Neural progenitor cell (in vitro differentiated cells): ENCODE results near the gene USP15. TPM values are rescaled to one million over a fixed set of nuclear protein-coding genes. Genes with fewer than 3 reads are reported as not detected.

Source experiments
- DNase-seq: peaks from one replicate; pipeline ENCODE4 v3.0.0-alpha.2; 2016; ENCODE audit warnings: low spot score
- H2AFZ ChIP-seq: fragments of 200-600 bp; sonication (generic); replicated peaks from 2 replicates; pipeline ENCODE4 v1.6.1; 2016; ENCODE audit warnings: antibody characterized with exemption
- H3F3A ChIP-seq: fragments of 200-600 bp; sonication (generic); 2 replicates; pipeline ENCODE4 v1.6.1; 2016; ENCODE audit warnings: antibody characterized with exemption, low read depth
- H3K27ac ChIP-seq: fragments of 200-600 bp; sonication (generic); 2 replicates; pipeline ENCODE4 v1.5.1; 2016; ENCODE audit warnings: mild to moderate bottlenecking
- H3K27me3 ChIP-seq: fragments of 200-600 bp; sonication (generic); 2 replicates; pipeline ENCODE4 v1.6.1; 2016; ENCODE audit warnings: mild to moderate bottlenecking, moderate library complexity
- H3K36me3 ChIP-seq: fragments of 200-600 bp; sonication (generic); 2 replicates; pipeline ENCODE4 v1.5.1; 2016
- H3K4me1 ChIP-seq: fragments of 200-600 bp; sonication (generic); 2 replicates; pipeline ENCODE4 v1.6.1; 2016; ENCODE audit warnings: mixed run types
- H3K4me2 ChIP-seq: fragments of 200-600 bp; sonication (generic); 2 replicates; pipeline ENCODE4 v1.6.1; 2016
- H3K4me3 ChIP-seq: fragments of 200-600 bp; sonication (generic); 2 replicates; pipeline ENCODE4 v1.5.1; 2016
- H3K79me2 ChIP-seq: fragments of 200-600 bp; sonication (generic); 2 replicates; pipeline ENCODE4 v1.6.1; 2016; ENCODE audit warnings: low read depth
- H3K9ac ChIP-seq: fragments of 200-600 bp; sonication (generic); 2 replicates; pipeline ENCODE4 v1.6.1; 2016
- H3K9me3 ChIP-seq: fragments of 200-600 bp; sonication (generic); 2 replicates; pipeline ENCODE4 v1.5.1; 2016; ENCODE audit warnings: low read depth
- H4K20me1 ChIP-seq: fragments of 200-600 bp; sonication (generic); 2 replicates; pipeline ENCODE4 v1.6.1; 2016; ENCODE audit warnings: low read depth
- H3K27ac Mint-ChIP-seq: 3 replicates; pipeline ENCODE4 v1.8.0; 2021; ENCODE audit warnings: mixed read lengths
- H3K27me3 Mint-ChIP-seq: 2 replicates; pipeline ENCODE4 v1.8.0; 2022; ENCODE audit warnings: low read depth, mild to moderate bottlenecking, inconsistent platforms, moderate library complexity, mixed read lengths; ENCODE audit not compliant: insufficient read depth
- H3K36me3 Mint-ChIP-seq: 3 replicates; pipeline ENCODE4 v1.8.0; 2021; ENCODE audit warnings: mixed read lengths
- H3K4me1 Mint-ChIP-seq: 3 replicates; pipeline ENCODE4 v1.8.0; 2021; ENCODE audit warnings: mixed read lengths
- H3K4me3 Mint-ChIP-seq: 3 replicates; pipeline ENCODE4 v1.8.0; 2021; ENCODE audit warnings: mild to moderate bottlenecking, moderate library complexity, mixed read lengths
- H3K9me3 Mint-ChIP-seq: 3 replicates; pipeline ENCODE4 v1.8.0; 2020; ENCODE audit warnings: mixed read lengths
- EZH2 ChIP-seq: fragments of 200-600 bp; sonication (generic); IDR thresholded peaks from 2 replicates; pipeline ENCODE4 v1.6.1; 2017; ENCODE audit warnings: antibody characterized with exemption, mild to moderate bottlenecking, moderate library complexity
- EZH2phosphoT487 ChIP-seq: fragments of 200-600 bp; sonication (generic); IDR thresholded peaks from 2 replicates; pipeline ENCODE4 v1.6.1; 2017; ENCODE audit warnings: antibody characterized with exemption
- total RNA-seq: library from RNA; depleted of rRNA; stranded (reverse); fragments of >200 nt; gene quantifications from 2 replicates; pipeline ENCODE4 v1.2.3, GENCODE V29; 2015; ENCODE audit warnings: low replicate concordance
- TF ChIP-seq, protein P1 (sequence below): fragments of 200-600 bp; sonication (generic); IDR thresholded peaks from 2 replicates; pipeline ENCODE4 v1.5.1; 2017; ENCODE audit warnings: antibody characterized with exemption, mild to moderate bottlenecking

USP15 gene
- total RNA-seq, 1 donor from 2014 or later: 36.0 TPM

DNA sequence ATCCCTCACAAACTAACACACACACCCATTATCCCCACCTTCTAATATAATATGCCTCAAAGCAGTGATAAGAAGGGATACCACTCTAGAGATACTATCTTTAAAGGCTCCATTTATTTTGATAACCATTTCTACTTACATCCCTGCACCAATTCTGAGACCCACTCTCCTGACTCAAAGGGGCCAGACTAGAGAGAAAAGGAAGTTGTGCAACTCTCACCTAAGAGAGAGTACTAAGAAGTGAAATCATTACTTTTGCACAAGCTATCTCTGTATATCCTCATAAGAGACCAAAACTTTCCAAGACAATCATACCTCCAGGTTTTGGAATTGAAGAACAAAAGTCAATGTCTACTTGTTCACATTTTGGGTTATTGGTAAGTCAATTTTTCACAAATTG lies 45.4 kb upstream of the USP15 start:
- no peak overlapping the region for H2AFZ ChIP-seq
- Mint-ChIP-seq H3K27ac (no peak overlapping the region), H3K36me3 (no peaks in the 10 kb centered on the region), H3K4me3 (no peak overlapping the region), H3K4me1 (no peaks in the 10 kb centered on the region), H3K27me3 (peaks cover 3% of the 10 kb centered on the region), H3K9me3 (no peaks in the 10 kb centered on the region)
- no peaks in the 10 kb centered on the region for H3K4me1 ChIP-seq
- no peak overlapping the region for H3K27ac ChIP-seq
- DNase-seq: no peak
- no peaks in the 10 kb centered on the region for H3K79me2 ChIP-seq
- no peaks in the 10 kb centered on the region for H3K36me3 ChIP-seq
- no peaks in the 10 kb centered on the region for H4K20me1 ChIP-seq
- no peak overlapping the region for H3K4me2 ChIP-seq
- no peaks in the 10 kb centered on the region for H3K9me3 ChIP-seq
- no peak overlapping the region for H3K9ac ChIP-seq
- TF ChIP-seq, protein P1, sequence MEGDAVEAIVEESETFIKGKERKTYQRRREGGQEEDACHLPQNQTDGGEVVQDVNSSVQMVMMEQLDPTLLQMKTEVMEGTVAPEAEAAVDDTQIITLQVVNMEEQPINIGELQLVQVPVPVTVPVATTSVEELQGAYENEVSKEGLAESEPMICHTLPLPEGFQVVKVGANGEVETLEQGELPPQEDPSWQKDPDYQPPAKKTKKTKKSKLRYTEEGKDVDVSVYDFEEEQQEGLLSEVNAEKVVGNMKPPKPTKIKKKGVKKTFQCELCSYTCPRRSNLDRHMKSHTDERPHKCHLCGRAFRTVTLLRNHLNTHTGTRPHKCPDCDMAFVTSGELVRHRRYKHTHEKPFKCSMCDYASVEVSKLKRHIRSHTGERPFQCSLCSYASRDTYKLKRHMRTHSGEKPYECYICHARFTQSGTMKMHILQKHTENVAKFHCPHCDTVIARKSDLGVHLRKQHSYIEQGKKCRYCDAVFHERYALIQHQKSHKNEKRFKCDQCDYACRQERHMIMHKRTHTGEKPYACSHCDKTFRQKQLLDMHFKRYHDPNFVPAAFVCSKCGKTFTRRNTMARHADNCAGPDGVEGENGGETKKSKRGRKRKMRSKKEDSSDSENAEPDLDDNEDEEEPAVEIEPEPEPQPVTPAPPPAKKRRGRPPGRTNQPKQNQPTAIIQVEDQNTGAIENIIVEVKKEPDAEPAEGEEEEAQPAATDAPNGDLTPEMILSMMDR: no peak
- TF ChIP-seq EZH2phosphoT487 (no peak), EZH2 (no peak)
- H3F3A ChIP-seq: no peaks in the 10 kb centered on the region
- no peak overlapping the region for H3K4me3 ChIP-seq
- H3K27me3 ChIP-seq: no peaks in the 10 kb centered on the region

DNA sequence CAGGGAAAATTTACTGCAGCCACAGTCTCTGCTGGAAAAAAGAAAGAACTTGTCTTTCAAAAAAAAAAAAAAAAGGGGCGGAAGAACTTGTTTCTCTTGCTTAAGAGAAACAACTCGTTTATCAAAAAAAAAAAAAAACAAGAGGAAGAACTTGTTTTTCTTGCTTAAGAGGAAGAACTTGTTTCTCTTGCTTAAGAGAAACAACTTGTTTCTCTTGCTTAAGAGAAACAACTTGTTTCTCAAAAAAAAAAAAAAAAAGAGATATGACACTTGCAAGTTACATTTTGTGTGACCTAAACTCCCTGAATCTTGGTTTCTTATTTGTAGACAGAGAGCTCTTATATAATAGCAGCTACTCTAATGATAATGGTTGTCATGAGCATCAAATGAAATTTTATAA lies 44.7 kb upstream of the USP15 start:
- Histone ChIP-seq H3F3A (no peaks in the 10 kb centered on the region), H4K20me1 (no peaks in the 10 kb centered on the region), H3K79me2 (no peaks in the 10 kb centered on the region), H3K27ac (no peak overlapping the region), H3K9ac (no peak overlapping the region), H3K36me3 (no peaks in the 10 kb centered on the region), H3K4me2 (no peak overlapping the region), H3K4me1 (no peaks in the 10 kb centered on the region), H3K9me3 (no peaks in the 10 kb centered on the region), H2AFZ (no peak overlapping the region), H3K27me3 (no peaks in the 10 kb centered on the region), H3K4me3 (no peak overlapping the region)
- Mint-ChIP-seq H3K4me1 (no peaks in the 10 kb centered on the region), H3K36me3 (no peaks in the 10 kb centered on the region), H3K9me3 (no peaks in the 10 kb centered on the region), H3K27ac (no peak overlapping the region), H3K4me3 (no peak overlapping the region), H3K27me3 (peaks cover 3% of the 10 kb centered on the region)
- TF ChIP-seq EZH2 (no peak), EZH2phosphoT487 (no peak)
- TF ChIP-seq, protein P1: no peak
- DNase-seq: no peak

DNA sequence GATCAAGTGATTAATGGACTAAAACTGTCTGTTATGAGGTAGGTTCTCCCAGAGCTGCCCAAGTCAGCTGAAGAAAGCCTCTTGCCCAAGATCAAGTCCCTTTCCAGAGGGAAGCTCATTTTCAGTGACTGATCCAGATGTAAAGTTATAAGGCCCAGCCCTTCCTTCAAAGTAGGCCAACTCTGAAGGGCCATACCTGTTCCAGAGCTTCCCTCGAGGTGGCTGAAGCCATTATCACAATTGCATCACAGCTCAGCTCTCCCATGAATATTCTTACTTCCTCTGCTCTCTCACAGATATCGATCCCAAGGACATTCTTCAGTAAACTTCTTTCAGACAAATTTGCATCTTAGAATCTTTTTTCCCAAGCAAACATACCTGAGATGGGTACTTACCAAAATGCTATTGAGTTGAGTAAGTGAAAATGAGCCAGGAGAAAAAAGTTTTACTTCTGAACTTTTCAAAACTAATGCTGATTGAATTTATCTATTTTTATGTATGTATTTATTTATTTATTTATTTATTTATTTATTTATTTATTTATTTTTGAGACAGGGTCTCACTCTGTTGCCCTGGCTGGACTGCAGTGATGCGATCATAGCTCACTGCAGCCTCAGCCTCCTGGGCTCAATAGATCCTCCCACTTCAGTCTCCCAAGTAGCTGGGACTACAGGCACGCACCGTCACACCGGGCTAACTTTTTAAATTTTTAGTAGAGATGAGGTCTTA lies 42.6 kb upstream of the USP15 start:
- Mint-ChIP-seq H3K27ac (no peak overlapping the region), H3K27me3 (no peaks in the 10 kb centered on the region), H3K36me3 (no peaks in the 10 kb centered on the region), H3K4me1 (no peaks in the 10 kb centered on the region), H3K4me3 (no peak overlapping the region), H3K9me3 (no peaks in the 10 kb centered on the region)
- Histone ChIP-seq H3K4me1 (no peaks in the 10 kb centered on the region), H3K4me2 (no peak overlapping the region), H3K27ac (no peak overlapping the region), H3K79me2 (no peaks in the 10 kb centered on the region), H3K9ac (no peak overlapping the region), H3K36me3 (no peaks in the 10 kb centered on the region), H3K27me3 (no peaks in the 10 kb centered on the region), H2AFZ (no peak overlapping the region), H3F3A (no peaks in the 10 kb centered on the region), H4K20me1 (no peaks in the 10 kb centered on the region), H3K4me3 (no peak overlapping the region), H3K9me3 (no peaks in the 10 kb centered on the region)
- no peak for DNase-seq
- no peak for TF ChIP-seq EZH2phosphoT487

DNA sequence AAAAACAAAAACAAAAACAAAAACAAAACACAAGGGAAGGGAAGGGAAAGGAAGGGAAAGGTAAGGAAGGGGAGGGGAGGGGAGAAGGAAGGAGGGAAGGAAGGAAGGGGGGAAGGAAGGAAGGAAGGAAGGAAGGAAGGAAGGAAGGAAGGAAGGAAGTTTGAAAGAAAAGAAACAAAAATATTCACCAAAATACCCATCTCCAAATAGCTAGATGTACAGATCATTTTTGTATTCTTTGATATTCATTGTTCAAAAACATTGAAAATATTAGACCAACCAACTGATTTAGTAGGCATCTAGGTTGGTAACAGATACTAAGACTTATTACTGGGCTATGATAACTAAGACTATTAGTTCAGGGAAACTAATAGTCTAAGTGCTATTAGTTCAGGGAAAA lies 39.1 kb upstream of the USP15 start:
- Histone ChIP-seq H3K4me3 (no peak overlapping the region), H2AFZ (no peak overlapping the region), H3K9ac (no peak overlapping the region), H3K4me2 (no peak overlapping the region), H3K9me3 (no peaks in the 10 kb centered on the region), H3K27ac (no peak overlapping the region), H3F3A (no peaks in the 10 kb centered on the region), H4K20me1 (no peaks in the 10 kb centered on the region), H3K4me1 (no peaks in the 10 kb centered on the region), H3K27me3 (no peaks in the 10 kb centered on the region), H3K79me2 (no peaks in the 10 kb centered on the region), H3K36me3 (no peaks in the 10 kb centered on the region)
- H3K9me3 Mint-ChIP-seq: no peaks in the 10 kb centered on the region
- no peaks in the 10 kb centered on the region for H3K4me1 Mint-ChIP-seq
- DNase-seq: no peak
- TF ChIP-seq EZH2phosphoT487 (no peak), EZH2 (no peak)
- TF ChIP-seq, protein P1: no peak
- no peak overlapping the region for H3K4me3 Mint-ChIP-seq
- H3K27ac Mint-ChIP-seq: no peak overlapping the region
- H3K27me3 Mint-ChIP-seq: no peaks in the 10 kb centered on the region
- H3K36me3 Mint-ChIP-seq: no peaks in the 10 kb centered on the region
